Endothelial cell (in vitro differentiated cells): Measurements from ENCODE around the gene ST7. TPM values are rescaled to one million over a fixed set of nuclear protein-coding genes. Genes with fewer than 3 reads are reported as not detected.

Experiments used
- DNase-seq: peaks from one replicate; pipeline ENCODE4 v3.0.0; 2021; ENCODE audit warnings: low spot score
- H3K27ac Mint-ChIP-seq: one replicate; pipeline ENCODE4 v1.8.0; 2021; ENCODE audit warnings: mixed read lengths, inconsistent platforms; ENCODE audit not compliant: unreplicated experiment
- H3K27me3 Mint-ChIP-seq: one replicate; pipeline ENCODE4 v1.8.0; 2021; ENCODE audit warnings: mild to moderate bottlenecking, moderate library complexity, mixed read lengths, inconsistent platforms; ENCODE audit not compliant: unreplicated experiment
- H3K36me3 Mint-ChIP-seq: one replicate; pipeline ENCODE4 v1.8.0; 2021; ENCODE audit warnings: mild to moderate bottlenecking, low read depth, mixed read lengths, inconsistent platforms; ENCODE audit not compliant: unreplicated experiment
- H3K4me1 Mint-ChIP-seq: one replicate; pipeline ENCODE4 v1.8.0; 2021; ENCODE audit warnings: mild to moderate bottlenecking, mixed read lengths, inconsistent platforms; ENCODE audit not compliant: unreplicated experiment
- H3K4me3 Mint-ChIP-seq: one replicate; pipeline ENCODE4 v1.8.0; 2021; ENCODE audit warnings: mild to moderate bottlenecking, mixed read lengths, inconsistent platforms; ENCODE audit not compliant: unreplicated experiment
- H3K9me3 Mint-ChIP-seq: one replicate; pipeline ENCODE4 v1.8.0; 2021; ENCODE audit warnings: mixed read lengths, inconsistent platforms; ENCODE audit not compliant: unreplicated experiment
- total RNA-seq: library from RNA; stranded (reverse); fragmentation: NEBNext Ultra II Directional; extraction: Animal tissue kit (Norgen Biotek cat#: 25700); gene quantifications from one replicate; pipeline ENCODE4 v1.2.1, GENCODE V29; 2021; ENCODE audit not compliant: unreplicated experiment
- TF ChIP-seq, protein P1 (sequence below): fragments of 200-600 bp; sonication (generic); IDR thresholded peaks from one replicate; pipeline ENCODE4 v1.5.0; 2021; ENCODE audit warnings: antibody characterized with exemption; ENCODE audit not compliant: unreplicated experiment

The ST7 gene
- total RNA-seq, 1 donor from 2014 or later, result 44.1 TPM

DNA sequence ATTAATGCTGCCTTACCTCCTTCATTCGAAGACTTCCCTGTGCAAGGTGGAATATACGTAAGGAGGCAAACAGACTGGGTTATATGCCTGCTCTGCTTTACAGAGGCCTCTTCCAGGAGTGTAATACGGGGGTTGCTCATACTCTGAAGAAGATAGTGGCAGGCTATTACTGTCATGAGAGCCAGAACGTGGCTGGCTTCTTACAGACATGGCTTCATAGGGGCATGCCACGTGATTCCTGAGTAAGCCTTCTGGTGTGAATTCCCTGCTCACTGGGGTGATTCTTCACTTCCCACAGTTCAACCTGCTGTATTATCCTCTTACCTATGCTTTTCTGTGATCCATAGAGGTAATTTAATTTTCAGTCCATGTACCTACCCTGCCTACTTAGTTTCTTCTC lies 141.8 kb downstream of the ST7 start:
- TF ChIP-seq, protein P1, sequence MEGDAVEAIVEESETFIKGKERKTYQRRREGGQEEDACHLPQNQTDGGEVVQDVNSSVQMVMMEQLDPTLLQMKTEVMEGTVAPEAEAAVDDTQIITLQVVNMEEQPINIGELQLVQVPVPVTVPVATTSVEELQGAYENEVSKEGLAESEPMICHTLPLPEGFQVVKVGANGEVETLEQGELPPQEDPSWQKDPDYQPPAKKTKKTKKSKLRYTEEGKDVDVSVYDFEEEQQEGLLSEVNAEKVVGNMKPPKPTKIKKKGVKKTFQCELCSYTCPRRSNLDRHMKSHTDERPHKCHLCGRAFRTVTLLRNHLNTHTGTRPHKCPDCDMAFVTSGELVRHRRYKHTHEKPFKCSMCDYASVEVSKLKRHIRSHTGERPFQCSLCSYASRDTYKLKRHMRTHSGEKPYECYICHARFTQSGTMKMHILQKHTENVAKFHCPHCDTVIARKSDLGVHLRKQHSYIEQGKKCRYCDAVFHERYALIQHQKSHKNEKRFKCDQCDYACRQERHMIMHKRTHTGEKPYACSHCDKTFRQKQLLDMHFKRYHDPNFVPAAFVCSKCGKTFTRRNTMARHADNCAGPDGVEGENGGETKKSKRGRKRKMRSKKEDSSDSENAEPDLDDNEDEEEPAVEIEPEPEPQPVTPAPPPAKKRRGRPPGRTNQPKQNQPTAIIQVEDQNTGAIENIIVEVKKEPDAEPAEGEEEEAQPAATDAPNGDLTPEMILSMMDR, result no peak
- no peak overlapping the region for H3K27ac Mint-ChIP-seq
- peaks cover 10% of the 10 kb centered on the region for H3K4me1 Mint-ChIP-seq

DNA sequence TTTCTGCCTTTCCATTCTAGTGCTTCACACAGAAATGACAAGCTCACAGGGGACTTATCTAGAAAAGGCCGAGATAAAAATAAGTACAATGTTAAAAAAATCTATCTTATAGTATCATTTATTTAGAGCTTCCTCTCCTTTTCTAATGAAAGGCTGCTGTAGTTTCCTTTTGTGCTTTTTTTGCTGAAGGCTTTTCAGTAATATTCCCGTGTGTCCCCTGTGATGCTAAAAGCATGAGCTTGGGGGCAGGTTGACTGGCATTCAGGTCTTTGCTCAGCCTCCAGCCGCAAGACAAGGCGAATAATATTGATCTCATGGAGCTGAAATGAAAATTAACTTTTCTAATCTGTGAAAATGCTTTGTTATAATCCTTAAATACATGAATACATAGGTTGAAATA lies 143.0 kb downstream of the ST7 start:
- Mint-ChIP-seq H3K36me3 (no peaks in the 10 kb centered on the region), H3K27ac (no peak overlapping the region), H3K27me3 (no peaks in the 10 kb centered on the region), H3K4me1 (peaks cover 7% of the 10 kb centered on the region), H3K4me3 (no peak overlapping the region), H3K9me3 (no peaks in the 10 kb centered on the region)
- TF ChIP-seq, protein P1, result no peak
- no peak for DNase-seq

More for the DNA sequence above, 141.8 kb downstream of the ST7 start:
- Mint-ChIP-seq H3K36me3 (no peaks in the 10 kb centered on the region), H3K27me3 (no peaks in the 10 kb centered on the region), H3K9me3 (no peaks in the 10 kb centered on the region), H3K4me3 (no peak overlapping the region)
- DNase-seq, result no peak

DNA sequence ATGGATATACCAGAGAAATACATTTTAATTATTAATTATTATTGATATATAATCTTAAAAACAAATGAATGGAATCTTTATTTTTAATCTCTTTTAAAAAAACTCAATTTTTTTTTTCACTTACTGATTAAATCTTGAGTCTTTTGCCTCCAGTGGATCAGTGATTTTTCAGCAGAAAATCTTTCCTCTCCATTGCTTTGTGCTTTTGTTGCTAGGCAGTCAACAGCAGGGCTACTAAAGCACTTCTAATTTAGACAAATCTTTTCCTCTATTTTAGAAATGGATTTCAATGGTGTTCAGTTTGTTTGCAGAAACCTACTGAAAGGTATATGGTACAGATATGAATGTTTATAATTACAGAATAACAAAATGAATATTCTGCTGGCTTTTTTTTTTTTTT lies 143.6 kb downstream of the ST7 start:
- no peaks in the 10 kb centered on the region for H3K36me3 Mint-ChIP-seq
- TF ChIP-seq, protein P1, result no peak
- no peak overlapping the region for H3K4me3 Mint-ChIP-seq
- H3K27ac Mint-ChIP-seq, result no peak overlapping the region
- H3K9me3 Mint-ChIP-seq, result no peaks in the 10 kb centered on the region
- peaks cover 3% of the 10 kb centered on the region for H3K4me1 Mint-ChIP-seq
- no peaks in the 10 kb centered on the region for H3K27me3 Mint-ChIP-seq
- no peak for DNase-seq

DNA sequence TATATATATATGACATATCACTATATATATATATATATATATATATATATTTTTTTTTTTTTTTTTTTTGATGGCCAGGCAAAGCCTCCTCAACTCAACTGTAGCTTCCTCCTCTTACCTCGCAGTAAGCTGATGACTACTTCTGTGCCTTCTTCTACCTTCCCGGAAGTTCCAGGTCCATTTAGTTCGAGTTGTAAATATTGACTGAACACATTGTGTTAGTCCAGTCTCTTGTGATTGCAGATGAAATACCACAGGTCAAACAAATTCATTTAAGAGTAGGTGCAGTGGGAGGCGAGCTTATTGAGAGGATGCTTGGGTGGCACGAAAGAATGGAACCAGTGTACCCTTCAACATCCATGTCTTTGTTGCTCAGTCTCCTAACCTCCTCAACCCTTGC lies 144.6 kb downstream of the ST7 start:
- no peaks in the 10 kb centered on the region for H3K9me3 Mint-ChIP-seq
- H3K4me3 Mint-ChIP-seq, result no peak overlapping the region
- no peak overlapping the region for H3K27ac Mint-ChIP-seq
- peaks cover 3% of the 10 kb centered on the region for H3K4me1 Mint-ChIP-seq
- H3K27me3 Mint-ChIP-seq, result peaks cover 1% of the 10 kb centered on the region
- TF ChIP-seq, protein P1, result no peak
- H3K36me3 Mint-ChIP-seq, result no peaks in the 10 kb centered on the region
- no peak for DNase-seq

DNA sequence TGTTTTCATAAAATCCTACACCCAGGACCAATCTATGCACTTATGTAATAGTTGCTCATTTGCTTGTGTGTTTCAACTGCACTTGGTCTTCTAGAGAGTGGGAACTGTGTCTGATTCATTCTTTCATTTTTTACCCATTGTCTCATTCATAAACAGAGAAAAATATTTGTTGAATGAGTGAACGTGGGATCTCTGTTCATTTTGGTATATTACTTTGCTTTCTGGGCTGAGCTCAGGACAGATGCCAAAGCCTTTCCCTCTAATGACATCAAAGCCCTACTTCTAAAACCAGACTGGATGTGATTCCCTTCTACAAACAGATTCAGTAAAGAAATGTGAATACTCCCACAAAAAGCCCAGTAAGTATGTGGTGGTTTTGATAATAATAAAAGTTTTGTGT lies 145.2 kb downstream of the ST7 start:
- H3K9me3 Mint-ChIP-seq, result no peaks in the 10 kb centered on the region
- H3K36me3 Mint-ChIP-seq, result peaks cover 4% of the 10 kb centered on the region
- H3K4me1 Mint-ChIP-seq, result peaks cover 3% of the 10 kb centered on the region
- no peak for DNase-seq
- H3K27ac Mint-ChIP-seq, result no peak overlapping the region
- H3K27me3 Mint-ChIP-seq, result peaks cover 1% of the 10 kb centered on the region
- TF ChIP-seq, protein P1, result no peak
- H3K4me3 Mint-ChIP-seq, result no peak overlapping the region
